ENCODE results near the gene NIN.

The NIN gene, protein sequence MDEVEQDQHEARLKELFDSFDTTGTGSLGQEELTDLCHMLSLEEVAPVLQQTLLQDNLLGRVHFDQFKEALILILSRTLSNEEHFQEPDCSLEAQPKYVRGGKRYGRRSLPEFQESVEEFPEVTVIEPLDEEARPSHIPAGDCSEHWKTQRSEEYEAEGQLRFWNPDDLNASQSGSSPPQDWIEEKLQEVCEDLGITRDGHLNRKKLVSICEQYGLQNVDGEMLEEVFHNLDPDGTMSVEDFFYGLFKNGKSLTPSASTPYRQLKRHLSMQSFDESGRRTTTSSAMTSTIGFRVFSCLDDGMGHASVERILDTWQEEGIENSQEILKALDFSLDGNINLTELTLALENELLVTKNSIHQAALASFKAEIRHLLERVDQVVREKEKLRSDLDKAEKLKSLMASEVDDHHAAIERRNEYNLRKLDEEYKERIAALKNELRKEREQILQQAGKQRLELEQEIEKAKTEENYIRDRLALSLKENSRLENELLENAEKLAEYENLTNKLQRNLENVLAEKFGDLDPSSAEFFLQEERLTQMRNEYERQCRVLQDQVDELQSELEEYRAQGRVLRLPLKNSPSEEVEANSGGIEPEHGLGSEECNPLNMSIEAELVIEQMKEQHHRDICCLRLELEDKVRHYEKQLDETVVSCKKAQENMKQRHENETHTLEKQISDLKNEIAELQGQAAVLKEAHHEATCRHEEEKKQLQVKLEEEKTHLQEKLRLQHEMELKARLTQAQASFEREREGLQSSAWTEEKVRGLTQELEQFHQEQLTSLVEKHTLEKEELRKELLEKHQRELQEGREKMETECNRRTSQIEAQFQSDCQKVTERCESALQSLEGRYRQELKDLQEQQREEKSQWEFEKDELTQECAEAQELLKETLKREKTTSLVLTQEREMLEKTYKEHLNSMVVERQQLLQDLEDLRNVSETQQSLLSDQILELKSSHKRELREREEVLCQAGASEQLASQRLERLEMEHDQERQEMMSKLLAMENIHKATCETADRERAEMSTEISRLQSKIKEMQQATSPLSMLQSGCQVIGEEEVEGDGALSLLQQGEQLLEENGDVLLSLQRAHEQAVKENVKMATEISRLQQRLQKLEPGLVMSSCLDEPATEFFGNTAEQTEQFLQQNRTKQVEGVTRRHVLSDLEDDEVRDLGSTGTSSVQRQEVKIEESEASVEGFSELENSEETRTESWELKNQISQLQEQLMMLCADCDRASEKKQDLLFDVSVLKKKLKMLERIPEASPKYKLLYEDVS (N-terminal part only)

DNA sequence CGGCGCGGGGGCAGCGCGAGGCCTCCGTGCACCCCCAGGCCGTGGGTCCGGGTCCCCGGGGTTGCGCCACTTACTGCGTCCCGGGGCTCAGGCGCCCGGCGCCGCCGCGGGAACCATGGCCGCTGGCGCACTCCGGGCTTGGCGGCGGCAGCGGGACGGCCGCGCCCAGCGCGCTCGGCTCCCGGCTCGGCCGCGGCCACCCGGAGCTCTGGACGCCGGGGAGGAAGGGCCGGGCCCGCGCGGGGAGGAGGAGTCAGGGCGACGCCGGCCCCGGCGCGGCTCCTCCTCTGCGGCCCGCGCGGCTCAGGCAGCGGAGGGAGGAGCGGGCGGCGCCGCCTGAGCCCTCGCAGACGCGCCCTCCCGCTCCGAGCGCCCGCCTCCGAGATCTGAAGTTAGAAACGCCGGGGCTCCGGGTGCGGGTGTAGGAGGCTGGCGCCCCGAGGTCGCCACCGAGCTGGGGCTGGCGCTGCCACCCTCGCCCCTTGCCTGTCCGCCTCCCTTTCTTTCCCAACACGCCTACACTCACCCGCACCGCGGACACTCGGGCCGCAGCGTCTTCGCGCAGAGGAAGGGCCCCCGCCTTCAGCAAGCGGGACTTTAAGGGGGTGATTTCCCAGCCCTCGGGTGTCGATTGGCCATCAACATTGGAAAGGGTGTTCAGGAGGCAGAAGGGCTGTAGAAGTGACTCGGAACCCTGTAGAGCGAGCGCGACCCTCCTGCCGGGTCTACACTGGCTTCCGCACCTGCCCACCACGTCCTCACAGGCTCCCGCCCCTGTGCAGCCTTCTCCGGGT, at the start of gene NIN:
Gene NIN, minus strand, starts transcription at position 231 of the 794 bp plus-strand sequence. CDS start 9,106 bp downstream, outside the sequence.
- no peak for FAIRE-seq

DNA sequence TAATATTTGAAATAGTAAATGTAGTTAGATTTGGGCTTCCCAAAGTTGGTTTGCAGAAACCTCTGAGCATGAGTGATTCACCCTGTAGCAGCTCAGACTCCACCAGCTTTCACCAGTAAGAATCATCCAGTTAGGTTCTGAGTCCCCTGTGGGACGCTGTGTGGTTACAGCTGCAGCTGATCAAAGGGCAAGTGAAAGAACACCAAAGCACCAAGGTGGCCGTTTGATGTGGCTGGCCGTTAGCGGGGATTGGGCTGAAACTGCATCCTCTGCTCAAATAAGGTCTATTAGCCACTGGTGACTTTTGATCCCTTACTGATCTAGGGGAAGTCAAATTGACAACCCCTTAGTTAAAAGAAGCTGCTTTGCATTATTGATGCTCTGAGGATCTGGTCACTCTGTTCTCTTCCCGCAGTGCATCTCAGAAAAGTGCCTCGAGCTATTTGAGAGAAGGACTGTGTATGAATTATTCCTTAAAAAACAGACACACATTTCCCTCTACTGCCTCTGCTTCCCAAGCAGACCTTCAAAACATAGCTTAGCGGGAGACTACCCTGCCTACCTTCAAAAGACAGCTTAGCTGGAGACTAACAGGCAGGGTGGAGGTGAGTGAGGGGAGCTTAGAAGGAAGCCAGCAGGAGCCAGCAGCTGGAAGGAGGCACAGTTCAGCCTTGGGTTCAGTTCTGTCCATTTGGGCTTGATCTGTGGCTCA, 44.6 kb upstream of the NIN start:
- no peak for FAIRE-seq

DNA sequence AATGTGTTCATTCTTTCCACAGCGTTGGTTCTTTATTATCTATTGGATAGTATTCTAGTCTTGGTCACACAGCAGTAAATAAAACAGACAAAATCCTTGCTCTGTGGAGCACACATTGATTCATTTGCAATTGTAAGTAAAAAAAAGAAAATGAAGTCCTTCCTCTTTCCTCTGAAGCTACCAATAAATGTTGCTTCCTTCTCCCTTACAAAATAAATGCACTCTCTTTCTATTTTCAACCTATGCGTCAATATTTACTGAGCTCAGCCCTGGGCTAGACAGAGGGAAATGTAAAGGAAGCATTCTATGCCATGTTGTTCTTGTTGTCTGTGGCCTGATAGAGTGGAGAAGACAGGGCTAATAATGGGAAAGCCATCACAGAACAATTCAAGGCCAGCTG, 43.8 kb upstream of the NIN start:
- no peak for FAIRE-seq

DNA sequence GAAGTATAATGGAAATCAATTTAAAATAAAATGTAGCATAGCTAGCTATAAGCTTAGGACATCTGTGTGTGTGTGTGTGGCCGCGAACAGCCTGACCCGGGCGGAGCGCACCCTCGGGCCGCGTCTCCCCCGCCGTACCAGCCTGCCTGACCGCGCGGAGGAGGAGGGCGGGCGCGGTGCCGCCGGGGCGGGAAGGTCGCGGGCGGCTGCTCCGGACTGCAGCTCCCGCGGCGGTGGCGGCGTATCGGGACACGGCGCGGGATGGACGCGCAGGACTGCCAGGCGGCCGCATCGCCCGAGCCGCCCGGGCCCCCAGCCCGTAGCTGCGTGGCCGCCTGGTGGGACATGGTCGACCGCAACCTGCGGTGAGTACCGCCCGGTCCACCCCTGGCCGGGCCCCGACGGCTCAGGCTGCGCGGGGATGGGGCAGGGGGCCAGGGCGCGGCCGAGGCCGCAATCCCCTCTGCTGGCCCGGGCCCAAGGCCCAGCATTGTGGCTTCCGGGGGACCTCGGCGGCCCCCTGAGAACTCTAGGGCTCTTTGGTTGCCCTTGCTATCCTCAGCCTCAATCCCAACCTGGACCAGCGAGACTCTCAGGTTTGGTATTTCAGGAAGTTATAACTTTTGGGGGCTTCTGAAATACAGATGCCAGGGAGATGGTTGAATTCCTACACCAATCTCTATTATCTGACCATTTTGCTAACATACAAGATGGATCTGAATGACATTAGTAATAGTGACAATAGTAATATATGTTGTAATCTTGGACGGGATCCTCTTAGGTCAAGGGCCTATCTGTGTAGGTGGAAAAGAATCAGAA, 41.2 kb upstream of the NIN start, which contains the start of gene ABHD12B:
Gene ABHD12B, plus strand, starts transcription at position 140 of the 819 bp plus-strand sequence. Its CDS starts 122 bp downstream, at position 262.
- no peak for FAIRE-seq

DNA sequence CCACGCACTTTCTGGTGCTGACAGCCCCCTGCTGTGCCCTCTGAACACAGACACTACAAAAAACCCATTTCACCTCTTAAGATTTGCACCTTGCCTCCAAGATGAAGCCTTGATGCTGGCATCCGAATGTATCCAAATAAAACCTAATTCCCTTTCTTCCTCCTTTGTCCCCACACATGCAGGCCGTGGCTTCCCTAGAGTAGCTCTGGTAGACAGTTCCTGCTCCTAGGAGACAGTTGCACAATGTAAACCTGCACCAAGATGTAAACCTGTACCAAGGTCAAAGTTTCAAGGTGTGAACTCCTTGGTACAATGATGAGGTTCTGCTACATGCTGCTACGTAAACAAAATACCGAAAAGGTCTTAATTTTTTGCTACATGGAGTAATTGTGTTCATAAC, 40.3 kb upstream of the NIN start:
- FAIRE-seq = no peak

DNA sequence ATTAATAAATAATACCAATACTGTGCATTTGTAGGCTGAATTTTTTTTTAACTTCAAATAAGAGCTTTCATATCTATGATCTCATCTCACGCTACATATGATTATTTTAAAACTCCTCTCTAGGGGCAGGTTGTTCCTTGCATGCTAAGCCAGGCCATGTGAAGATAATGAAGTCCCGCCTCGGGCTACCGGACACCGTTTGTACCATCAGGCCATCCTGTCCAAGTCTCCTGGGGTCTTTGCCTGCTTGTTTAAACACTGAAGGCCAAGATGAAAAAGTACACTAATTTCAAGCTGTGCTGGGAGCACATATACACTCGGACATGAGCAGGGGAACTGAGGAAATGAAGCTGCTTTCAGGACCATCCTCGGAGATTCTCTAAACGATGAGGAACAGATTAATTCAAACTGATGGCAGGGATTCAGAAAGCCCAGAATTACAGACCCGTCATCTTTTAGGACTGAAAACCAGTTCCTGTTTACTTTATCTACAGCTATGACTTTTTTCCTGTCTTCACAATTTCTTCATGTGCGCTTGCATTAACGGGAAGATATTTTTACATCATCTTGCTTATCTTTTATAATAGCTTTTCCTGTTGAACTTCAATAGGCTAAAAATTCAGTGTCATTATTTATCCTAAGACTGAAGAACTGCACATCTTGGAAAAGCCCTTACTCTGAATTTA, 34.6 kb upstream of the NIN start:
- no peak for FAIRE-seq

DNA sequence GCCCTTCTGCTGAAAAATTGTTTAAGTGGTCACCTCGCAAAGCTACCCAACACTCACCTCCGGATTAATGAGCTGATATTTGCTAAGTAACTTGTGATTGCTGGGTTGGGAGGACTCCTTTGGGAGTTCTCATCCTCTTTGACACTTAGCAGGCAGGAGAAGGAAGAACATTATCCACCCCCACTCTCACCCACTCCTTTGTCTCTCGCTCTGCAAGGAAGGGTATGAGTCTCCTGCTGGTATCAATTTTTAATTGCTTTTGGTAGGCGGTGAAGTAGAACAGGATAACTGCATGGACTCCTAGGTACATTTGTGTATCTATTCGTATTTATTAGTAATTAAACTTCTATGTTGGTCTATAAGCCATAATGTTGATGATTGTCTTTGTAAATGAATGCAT, 34.0 kb upstream of the NIN start:
- no peak for FAIRE-seq

DNA sequence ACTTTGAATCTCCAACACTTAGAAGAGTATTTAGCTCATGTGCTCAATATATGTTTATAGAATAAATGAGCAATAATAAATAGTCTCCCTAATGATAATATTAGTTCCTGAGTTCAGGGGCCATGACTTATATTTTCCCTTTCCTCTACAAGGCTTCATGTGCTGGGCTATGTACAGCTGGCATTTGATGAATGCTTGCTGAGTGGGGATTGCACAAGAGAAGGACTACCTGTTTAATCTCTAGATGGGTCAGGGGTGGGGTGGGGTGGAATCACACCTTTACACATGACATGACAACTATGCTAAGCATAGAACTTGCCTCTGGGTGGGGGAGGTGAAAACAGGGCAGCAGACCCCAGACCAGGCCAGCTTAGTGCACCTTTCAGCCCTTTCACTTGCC, 33.3 kb upstream of the NIN start:
- no peak for FAIRE-seq

DNA sequence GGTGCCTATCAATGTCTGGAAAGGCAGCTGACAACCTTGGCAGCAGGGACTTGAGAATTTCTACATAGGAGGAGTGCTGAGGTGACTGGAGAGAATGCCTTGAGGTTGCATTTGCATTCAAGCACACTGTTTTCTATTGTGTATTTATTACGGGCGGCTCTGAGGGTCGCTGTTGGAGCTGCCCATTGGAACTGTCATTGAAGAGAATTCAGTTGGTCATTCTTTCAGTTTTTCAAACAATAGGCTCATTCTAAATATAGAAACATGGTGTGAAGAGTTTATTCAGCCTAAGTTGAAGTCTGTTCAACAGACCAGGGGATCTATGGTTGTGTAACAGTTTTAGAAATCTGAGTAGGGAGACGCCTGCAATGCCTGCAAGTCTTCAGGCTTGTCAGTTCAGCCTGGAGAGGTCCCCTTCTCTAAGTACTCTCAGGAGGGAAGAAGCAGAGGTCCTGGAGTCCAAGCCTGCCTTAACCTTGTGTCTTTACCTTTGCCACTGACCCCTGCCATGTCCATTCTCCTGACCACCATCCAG, 31.1 kb upstream of the NIN start:
- FAIRE-seq = no peak

DNA sequence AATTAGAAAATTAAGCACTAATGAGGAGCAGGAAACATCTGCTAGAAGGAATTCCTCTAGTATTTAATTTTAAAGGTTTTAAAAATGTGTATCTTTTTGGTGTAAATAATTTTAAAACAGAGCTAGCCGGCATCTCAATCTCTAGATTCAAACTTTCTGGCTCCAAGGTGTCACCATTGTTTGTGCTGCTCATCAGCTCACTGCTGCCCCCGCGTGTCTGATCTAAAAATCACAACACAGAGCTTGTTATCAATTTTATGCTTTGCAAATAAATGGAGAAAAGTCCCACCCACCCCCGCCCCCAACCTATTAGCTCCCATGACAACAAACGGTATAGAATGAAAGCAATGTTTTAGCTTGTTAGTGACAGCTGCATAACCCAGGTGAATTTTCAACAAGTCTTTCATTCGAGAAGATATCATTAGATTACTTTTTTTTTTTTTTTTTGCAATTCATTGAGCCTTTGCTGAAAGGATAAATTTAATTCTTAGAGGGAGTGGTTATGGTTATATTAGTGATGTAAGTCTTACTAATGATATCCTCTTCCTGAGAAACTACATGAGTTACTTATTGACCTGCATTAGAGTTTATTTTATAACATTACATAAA, 29.6 kb upstream of the NIN start:
- FAIRE-seq = peak; percentile 49

DNA sequence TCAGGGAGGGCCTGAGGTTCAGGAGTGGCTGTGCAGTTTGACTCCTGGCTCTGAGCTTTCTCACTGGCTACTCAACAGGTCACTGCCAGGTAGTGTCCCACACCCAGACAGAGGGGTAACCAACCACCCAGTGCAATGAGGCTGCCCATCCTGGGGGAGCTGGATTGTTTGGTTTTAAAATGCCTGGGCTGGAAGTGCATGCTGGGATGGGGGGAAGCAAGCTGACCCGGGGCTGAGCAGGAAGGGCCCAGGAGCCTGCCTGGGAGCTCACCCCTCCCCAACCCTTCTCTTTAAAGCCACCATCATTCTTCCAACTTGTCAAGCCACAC, 28.3 kb upstream of the NIN start:
- FAIRE-seq = no peak

DNA sequence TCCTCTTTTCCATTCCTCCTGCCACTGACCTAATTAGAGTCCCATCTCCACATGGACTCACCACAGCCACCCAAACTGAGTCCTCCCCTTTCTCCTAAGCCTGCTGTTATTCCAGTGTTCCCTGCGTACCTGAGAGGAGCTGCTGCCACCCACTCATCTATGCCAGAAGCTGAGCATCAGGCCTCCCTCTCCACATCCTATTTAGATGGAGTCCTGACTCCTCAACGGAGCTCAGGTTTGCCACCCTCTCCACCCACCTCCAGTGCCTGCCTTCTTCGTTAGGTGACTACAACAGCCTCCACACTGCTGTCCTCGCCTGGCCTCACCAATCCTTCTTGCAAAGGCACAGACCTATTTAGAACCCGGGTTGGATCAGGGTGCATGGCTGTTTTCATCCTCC, 25.7 kb upstream of the NIN start:
- FAIRE-seq = no peak

DNA sequence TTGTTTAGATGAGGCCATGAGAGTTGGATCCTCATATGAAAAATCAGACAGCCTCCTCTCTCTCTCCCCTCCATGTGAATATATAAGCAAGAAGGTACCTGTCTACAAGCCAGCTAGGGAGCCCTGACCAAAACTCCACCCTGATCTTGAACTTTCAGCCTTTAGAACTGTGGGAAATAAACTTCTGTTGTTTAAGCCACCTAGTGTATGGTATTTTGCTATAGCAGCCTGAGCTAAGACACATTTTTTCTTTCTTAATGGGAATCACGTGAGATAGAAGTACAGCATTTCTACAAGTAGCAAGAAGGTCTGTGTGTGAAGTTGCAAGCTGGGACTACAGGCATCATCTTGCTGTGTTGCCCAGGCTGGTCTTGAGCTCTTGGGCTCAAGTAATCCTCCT, 24.6 kb upstream of the NIN start:
- FAIRE-seq = no peak

DNA sequence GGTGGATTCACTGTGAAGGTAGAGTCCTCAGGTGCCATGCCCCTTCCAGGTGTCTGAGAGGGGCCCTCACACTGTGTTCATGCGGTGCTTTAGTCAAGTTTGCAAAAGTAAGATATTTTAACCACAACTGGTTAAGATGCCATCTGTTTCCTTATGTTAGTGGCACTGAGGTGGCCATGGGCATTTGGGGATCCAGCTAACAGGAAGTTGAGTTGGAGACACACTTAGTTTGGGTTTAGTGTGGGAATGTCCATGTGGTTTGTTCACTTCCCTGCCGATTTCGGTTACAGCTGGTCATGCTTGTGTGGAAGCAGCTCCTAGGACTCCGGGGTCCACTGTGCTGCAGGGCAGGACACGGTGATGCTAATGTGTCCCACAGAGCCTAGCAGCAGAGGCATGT, 23.6 kb upstream of the NIN start:
- FAIRE-seq = no peak

DNA sequence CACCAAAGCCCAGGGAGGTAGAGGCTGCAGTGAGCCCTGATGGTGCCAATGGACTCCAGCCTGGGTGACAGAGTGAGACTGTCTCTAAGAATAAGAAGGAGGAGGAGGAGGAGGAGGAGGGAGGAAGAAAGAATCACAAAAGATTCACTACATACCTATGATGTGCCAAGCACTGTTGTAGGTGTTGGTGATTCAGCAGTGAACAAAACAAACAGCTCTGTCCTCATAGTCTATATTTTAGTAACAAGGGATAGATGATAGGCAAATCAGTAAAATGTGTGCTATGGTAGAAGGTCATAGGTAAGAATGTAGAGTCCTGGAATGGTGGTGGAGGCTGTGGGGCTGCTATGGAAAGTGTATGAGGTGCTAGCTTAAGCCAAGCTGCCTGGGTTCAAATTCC, 22.9 kb upstream of the NIN start:
- no peak for FAIRE-seq

DNA sequence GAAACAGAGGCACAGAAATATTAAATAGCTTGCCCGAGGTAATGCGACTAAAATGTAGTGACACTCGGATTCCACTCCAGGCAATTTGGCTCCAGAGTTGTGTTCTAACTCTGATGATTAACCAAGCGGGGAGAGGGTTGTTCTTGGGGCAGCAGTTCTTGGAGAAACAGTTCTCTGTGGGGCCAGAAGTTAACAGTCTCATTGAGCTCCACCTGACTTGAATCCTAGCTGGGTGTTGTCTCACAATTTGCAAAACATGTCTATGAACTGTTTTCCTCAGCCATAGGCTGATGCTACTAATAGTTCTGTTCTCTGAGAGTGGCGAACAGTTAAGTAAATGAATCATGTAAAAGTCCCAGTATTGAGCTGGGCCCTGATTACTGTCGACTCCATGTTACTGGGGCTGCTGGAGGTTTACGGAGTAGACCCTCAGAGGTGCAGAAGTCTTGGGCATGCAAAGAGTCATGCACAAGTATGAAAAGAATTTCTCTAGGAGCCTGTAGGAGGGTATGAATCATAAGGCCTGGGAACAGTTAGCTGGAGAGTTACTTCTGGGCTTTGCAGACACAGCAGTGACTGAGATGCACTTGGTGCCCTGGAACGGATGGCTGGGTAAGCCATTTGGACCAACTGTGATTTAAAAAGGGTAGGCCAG, 15.4 kb upstream of the NIN start:
- FAIRE-seq = no peak

DNA sequence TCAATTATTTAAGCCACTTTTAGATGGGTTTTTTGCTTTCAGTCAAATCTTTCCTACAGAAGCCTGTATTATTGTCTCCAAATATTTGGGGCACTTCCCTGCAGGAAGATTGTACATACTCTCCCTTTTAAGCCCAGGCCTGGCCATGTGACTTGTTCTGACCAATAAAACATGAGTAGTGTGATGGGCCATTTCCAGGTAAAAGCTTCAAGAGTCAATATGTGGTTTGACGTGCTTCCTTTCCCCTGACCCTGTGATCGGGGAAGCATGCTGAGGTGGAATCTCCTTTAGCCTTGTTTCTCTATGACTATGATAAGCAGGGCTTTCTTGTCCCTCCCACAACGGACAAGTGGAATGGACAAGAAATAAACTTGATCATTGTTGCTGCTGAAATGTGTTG, 14.2 kb upstream of the NIN start:
- no peak for FAIRE-seq

DNA sequence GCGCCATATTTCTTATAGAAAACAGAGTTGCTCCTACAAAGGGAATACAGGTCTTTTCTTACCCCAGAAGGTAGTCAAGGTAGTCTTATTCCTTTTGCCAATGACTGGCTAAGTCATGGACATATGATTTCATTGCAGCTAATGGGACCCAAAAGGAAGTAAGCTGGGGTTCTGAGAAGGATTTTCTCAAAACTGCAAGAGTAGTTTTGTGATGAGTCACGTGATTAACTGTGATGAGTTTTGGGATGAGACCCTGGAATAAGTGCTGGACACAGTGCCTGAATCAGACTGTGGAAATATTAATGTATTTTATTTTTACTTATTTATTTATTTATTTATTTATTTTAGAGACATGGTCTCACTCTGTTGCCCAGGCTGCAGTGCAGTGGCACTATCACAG, 13.4 kb upstream of the NIN start:
- no peak for FAIRE-seq

DNA sequence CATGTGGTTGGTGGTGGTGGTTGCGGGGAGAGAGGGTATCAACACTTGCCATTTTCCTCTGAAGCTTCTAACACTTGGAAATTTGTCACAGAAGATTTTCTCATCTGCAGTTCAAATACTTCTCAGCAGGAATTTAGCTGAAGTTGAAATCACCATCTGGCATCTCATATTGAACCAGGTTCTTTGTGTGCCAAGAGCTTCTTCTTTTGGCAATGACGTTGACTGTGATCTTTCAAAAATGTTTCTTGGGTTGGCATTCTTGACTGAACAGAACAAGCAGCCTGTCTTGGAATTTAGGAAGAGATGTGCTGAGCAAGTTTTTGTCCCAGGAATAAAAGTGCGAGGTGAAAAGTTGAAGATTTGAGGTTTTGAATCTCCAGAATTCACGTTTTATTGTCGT, 8.7 kb upstream of the NIN start:
- no peak for FAIRE-seq
